ENCODE data around the gene CLIC1.

The CLIC1 gene

GRCh38 chr6:31733734-31734133 lies 2.6 kb downstream of the CLIC1 start:
- no peak overlapping the region for H3K27ac ChIP-seq
- no peak for DNase-seq
- no peaks in the 10 kb centered on the region for H3K27me3 ChIP-seq (ENCODE audit: insufficient read depth, low read depth, severe bottlenecking)
- no peak overlapping the region for H3K4me3 ChIP-seq (ENCODE audit: low read depth, low read length)
- peaks cover 40% of the 10 kb centered on the region for H3K36me3 ChIP-seq
- no peaks in the 10 kb centered on the region for H3K9me3 ChIP-seq (ENCODE audit: severe bottlenecking)
- TF ChIP-seq CTCF (IDR thresholded peaks at IDR 0.05; ENCODE audit: low read depth, low read length) = no peak

DNA sequence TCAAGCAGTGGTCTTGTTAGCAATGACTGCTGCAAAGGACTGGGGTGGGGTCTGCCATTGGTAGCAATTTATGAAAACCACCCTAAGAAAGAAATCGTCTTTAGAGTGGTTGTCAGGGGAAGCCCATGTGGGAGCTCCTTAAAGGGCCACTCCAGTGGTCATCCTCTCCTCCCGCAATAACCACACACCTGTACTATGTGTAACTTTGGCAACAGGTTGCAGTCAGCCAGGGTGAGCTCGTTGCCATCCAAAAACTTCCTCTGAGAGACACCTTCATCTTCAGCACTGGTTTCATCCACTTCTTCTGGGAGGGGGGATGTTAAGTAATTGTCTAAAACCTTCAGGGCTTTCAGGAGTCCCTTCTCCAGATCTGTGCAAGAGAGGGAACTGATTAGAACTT lies 4.3 kb downstream of the CLIC1 start:
- Histone ChIP-seq H3K27me3 (ENCODE audit: insufficient read depth, low read depth, severe bottlenecking) (no peaks in the 10 kb centered on the region), H3K36me3 (peaks cover 55% of the 10 kb centered on the region), H3K9me3 (ENCODE audit: severe bottlenecking) (no peaks in the 10 kb centered on the region), H3K27ac (no peak overlapping the region), H3K4me3 (ENCODE audit: low read depth, low read length) (no peak overlapping the region)
- DNase-seq = no peak
- TF ChIP-seq CTCF (IDR thresholded peaks at IDR 0.05; ENCODE audit: low read depth, low read length) = no peak

DNA sequence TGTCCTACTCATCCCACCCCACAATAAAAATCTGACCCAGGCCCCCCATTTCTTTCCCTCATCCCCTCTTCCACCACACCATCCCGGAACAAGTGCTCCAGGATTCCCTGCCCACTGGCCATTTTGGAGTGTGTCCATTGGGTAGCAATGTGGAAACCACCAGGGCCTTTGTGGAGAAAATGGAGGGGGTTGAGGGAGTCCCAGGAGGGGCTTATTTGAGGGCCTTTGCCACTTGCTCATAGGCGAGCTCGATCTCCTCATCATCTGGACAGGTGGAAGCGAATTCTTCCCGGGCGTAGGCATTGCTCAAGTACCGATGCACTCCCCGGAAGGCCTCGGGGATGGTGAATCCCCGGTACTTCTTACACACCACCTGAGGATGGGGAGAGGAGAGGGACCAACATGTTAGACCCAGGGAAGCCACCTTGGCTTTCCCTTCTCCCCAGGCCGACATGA lies 5.7 kb downstream of the CLIC1 start:
- no peak for DNase-seq
- Histone ChIP-seq H3K27ac (peak overlapping the region; percentile 81), H3K4me3 (ENCODE audit: low read depth, low read length) (no peak overlapping the region), H3K27me3 (ENCODE audit: insufficient read depth, low read depth, severe bottlenecking) (no peaks in the 10 kb centered on the region), H3K36me3 (peaks cover 68% of the 10 kb centered on the region), H3K9me3 (ENCODE audit: severe bottlenecking) (no peaks in the 10 kb centered on the region)
- TF ChIP-seq CTCF (IDR thresholded peaks at IDR 0.05; ENCODE audit: low read depth, low read length) = no peak

DNA sequence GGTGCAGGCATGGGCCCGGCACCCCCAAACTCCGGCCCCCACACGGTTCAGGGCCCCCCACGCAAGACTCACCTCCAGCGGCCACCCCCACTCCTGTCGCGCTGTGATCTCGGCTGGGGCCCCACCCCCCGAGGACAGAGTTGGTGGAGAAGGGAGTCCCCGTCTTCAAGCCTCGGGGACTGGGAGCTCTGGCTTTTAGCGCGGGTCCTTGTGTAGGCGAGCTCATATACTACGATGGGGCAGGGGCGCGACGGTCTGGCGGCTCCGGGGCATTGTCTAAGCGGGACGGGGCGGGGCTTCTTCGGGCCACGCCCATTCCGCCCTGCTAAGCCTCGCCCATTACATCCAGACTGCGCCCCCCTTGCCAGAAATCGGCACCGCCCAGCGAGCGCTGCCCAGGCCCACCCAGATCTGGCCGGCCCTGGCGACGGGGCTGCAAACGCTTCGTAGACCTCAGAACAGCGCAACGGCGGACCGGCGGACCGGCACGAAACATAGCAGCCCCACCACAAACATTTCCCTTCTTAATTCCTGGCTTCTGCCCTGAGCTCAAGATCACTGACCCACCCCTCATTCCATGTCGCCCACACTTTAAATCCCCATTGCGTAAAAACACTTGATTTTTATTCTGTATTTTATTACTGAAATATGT lies 6.2 kb downstream of the CLIC1 start:
- Histone ChIP-seq H3K27ac (peak overlapping the region; percentile 81), H3K36me3 (peaks cover 68% of the 10 kb centered on the region), H3K27me3 (ENCODE audit: insufficient read depth, low read depth, severe bottlenecking) (no peaks in the 10 kb centered on the region), H3K4me3 (ENCODE audit: low read depth, low read length) (peak overlapping the region; percentile 82), H3K9me3 (ENCODE audit: severe bottlenecking) (no peaks in the 10 kb centered on the region)
- DNase-seq = peak; percentile 94
- peak; percentile 14; the same call in 1 of the 2 replicates for TF ChIP-seq CTCF (IDR thresholded peaks at IDR 0.05; ENCODE audit: low read depth, low read length)

DNA sequence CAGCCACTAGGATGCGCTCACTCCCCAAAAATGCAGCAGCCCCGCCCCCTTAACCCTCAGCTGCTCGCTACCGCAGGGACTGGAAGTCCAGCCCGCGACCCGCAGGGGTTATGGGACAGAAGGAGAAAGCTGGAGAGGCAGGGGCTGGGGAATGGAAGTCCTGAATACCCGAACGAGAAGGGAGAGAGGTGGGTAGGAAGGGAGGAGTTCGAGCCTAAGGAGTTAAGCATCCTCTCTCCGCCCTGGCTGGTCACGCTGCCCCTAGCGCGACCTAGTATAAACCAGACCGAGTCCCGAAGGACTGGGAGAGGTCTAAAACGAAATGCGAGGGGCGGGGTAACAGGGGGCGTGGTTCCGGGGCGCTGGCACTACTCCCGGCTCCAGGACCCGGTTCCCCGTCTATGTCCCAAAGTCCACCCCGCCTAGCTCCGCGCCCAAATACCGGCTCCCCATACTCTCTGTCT lies 6.8 kb downstream of the CLIC1 start:
- H3K27ac ChIP-seq = peak overlapping the region; percentile 81
- H3K9me3 ChIP-seq (ENCODE audit: severe bottlenecking) = no peaks in the 10 kb centered on the region
- peak; percentile 98 for DNase-seq
- TF ChIP-seq CTCF (IDR thresholded peaks at IDR 0.05; ENCODE audit: low read depth, low read length) = no peak; the same call in 1 of the 2 replicates
- H3K27me3 ChIP-seq (ENCODE audit: insufficient read depth, low read depth, severe bottlenecking) = no peaks in the 10 kb centered on the region
- H3K36me3 ChIP-seq = peaks cover 67% of the 10 kb centered on the region
- H3K4me3 ChIP-seq (ENCODE audit: low read depth, low read length) = peak overlapping the region; percentile 82
